Stimulated activated CD8-positive, alpha-beta memory T cell treated with anti-CD3 and anti-CD28 coated beads, Interleukin-7, amount 100 ng/mL, for 4 hours (primary cell): Measurements from ENCODE around the gene ARHGEF28.
A peak's percentile ranks its signal among the peaks of the same experiment; 100 is the strongest.

ENCODE experiments used
- DNase-seq, 2 donors: peaks; one replicate each; pipeline ENCODE4 v3.0.0-alpha.2; 2020; ENCODE audit warnings: low read depth in 2 of 2

ARHGEF28 gene, protein sequence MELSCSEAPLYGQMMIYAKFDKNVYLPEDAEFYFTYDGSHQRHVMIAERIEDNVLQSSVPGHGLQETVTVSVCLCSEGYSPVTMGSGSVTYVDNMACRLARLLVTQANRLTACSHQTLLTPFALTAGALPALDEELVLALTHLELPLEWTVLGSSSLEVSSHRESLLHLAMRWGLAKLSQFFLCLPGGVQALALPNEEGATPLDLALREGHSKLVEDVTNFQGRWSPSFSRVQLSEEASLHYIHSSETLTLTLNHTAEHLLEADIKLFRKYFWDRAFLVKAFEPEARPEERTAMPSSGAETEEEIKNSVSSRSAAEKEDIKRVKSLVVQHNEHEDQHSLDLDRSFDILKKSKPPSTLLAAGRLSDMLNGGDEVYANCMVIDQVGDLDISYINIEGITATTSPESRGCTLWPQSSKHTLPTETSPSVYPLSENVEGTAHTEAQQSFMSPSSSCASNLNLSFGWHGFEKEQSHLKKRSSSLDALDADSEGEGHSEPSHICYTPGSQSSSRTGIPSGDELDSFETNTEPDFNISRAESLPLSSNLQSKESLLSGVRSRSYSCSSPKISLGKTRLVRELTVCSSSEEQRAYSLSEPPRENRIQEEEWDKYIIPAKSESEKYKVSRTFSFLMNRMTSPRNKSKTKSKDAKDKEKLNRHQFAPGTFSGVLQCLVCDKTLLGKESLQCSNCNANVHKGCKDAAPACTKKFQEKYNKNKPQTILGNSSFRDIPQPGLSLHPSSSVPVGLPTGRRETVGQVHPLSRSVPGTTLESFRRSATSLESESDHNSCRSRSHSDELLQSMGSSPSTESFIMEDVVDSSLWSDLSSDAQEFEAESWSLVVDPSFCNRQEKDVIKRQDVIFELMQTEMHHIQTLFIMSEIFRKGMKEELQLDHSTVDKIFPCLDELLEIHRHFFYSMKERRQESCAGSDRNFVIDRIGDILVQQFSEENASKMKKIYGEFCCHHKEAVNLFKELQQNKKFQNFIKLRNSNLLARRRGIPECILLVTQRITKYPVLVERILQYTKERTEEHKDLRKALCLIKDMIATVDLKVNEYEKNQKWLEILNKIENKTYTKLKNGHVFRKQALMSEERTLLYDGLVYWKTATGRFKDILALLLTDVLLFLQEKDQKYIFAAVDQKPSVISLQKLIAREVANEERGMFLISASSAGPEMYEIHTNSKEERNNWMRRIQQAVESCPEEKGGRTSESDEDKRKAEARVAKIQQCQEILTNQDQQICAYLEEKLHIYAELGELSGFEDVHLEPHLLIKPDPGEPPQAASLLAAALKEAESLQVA (N-terminal part only)

GRCh38 chr5:73625944-73626811 is at the start of gene ARHGEF28:
Gene ARHGEF28, plus strand, starts transcription at chr5:73626196. Its CDS starts 58,656 bp downstream, at chr5:73684852.
- peak in 1 of 2 donors; percentile 27 for DNase-seq

- DNase-seq, result no peak
Observed at GRCh38 chr5:73582285-73583145, 43.5 kb upstream of the ARHGEF28 start.

DNA sequence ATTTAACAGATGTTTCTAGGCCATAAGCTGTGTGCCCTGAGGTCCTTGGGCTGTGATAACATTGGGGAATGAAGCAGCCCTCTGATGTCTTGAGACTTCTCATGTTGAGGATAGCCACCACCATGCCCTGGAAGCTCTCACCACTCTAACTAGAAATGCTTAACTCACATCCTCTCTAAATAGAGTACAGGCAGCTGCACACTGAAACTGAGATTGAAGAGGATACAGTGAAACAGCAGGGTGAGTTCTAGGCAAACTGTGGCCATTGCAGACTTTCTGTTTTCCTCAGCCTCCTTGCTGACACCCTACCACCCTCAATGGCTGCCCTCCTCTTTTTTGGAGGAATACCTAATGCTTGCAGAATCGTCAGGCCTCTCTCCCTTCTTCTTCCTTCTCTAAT is 38.1 kb upstream of the ARHGEF28 start:
- no peak for DNase-seq

DNA sequence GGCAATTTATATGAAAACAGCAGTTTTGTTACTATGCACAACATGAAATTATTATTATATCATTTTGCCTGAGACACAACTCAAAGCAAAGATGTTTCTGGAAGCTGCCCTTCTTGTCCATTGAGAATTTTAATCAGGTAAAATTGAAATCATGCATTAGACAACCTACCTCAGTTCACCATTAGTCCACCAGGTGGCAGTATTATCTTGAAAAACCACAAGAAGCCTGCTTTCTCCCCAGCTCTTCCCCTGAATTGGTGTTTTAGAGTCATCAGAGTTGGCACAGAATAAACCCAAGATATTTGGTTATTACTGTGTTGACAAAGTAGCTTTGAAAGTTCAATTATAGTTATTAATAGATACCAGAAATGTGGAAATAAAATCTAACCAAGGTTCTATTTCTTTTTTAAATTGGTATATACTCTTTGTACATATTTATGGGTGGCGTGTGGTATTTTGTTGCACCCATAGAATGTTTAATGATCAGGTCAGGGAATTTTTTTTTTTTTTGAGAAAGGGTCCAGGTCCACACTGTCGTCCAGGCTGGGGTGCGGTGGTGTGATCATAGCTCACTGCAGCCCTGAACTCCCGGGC is 34.8 kb upstream of the ARHGEF28 start:
- DNase-seq, result no peak

DNA sequence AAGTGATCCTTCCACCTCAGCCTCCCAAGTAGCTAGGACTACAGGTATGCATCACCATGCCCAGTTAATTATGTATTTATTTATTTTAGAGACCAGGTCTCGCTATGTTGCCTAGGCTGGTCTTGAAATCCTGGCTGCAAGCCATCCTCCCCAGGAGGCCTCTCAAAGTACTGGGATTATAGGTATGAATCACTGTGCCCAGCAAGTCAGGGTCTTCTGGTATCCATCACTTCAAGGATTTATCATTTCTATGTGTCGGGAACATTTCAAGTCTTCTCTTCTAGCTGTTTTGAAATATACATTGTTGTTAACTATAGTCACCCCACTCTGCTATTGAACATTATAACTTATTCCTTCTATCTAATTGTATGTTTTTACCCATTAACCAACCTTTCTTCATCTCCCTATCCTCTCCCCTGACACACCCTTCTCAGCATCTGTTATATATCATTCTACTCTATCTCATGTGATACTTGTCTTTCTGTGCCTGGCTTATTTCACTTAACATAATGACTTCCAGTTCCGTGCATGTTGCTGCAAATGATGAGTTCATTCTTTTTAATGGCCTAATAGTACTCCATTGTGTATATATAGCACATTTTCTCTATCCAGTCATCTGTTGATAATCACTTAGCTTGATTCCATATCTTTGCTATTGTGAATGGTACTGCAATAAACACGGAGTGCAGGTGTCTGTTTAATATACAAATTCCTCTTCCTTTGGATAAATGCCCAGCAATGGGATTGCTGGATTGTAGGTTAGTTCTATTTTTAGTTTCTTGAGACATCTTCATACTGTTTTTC is 34.1 kb upstream of the ARHGEF28 start:
- no peak for DNase-seq

GRCh38 chr5:73592551-73592950 is 33.4 kb upstream of the ARHGEF28 start:
- DNase-seq, result no peak

GRCh38 chr5:73596705-73597328 is 29.2 kb upstream of the ARHGEF28 start:
- DNase-seq, result no peak

DNA sequence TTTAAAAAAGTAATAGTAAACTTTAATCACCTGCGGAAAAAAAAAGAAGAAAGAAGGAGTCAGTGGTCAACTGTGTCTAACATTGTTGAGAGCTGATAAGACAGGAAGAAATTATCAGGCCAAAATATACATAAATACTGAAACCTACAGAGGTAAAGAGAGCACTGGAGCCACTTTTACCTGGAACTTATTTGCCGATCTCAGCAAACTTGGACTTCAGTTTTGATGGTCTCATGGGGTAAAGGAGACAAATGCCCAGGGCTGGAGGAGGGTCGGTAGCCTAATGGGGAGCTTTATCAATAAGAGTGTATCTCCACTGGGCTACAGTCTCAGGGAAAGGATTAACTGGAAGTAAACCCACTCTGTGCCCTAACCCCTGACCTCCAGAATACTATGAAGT is 26.6 kb upstream of the ARHGEF28 start:
- no peak for DNase-seq

DNA sequence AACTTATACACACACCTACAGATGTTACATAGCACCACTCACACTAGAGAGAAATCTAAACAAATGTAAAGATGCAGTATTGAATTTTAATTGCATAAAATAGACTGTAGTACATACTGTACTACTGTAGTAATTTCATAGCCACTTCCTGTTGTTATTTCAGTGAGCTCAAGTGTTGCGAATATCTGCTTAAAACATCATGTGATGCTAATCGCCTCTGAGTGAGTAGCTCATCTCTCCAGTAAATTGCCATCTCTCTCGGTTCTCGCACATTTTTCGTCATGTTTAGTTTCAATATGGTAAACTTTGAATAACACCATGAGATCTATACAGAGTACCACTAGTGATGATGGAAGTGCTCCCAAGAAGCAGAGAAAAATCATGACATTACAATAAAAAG is 22.0 kb upstream of the ARHGEF28 start:
- DNase-seq, result no peak

DNA sequence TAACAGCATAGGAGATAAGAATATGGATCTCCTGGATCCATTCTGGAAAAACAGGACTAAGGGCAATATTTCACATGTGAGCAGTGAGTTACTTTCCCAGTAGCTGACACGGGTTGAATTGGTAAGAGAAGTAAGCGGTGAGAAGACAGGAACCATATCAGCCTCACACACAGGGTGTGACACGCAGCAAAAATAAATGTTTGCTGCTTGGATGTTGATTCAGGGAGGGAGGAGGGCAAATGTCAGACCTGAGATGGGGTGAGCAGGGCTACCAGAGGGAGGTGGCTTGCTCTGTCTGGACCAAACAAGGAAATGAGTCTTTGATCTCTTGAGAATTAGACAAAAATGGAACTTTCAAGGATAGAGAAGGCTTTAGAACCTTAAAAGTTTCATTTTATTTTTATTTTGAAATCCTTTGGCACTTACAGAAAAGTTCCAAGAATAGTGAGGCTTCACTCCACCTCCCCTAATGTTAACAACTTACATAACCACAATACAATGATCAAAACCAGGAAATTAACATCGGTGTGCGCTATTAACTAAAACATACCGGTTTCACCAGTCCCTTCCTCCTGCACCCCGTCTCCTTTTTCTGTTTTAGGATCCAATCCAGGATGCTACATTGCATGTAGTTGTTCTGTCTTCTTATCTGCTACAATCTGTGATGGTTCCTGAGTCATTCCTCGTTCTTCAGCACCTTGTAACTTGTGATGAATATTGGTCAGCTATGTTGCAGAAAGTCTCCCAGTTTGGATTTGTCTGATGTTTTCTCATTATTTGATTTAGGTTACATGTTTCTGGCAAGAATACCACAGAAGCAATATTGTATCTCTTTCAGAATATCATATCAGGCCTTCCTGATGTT is 20.5 kb upstream of the ARHGEF28 start:
- no peak for DNase-seq

DNA sequence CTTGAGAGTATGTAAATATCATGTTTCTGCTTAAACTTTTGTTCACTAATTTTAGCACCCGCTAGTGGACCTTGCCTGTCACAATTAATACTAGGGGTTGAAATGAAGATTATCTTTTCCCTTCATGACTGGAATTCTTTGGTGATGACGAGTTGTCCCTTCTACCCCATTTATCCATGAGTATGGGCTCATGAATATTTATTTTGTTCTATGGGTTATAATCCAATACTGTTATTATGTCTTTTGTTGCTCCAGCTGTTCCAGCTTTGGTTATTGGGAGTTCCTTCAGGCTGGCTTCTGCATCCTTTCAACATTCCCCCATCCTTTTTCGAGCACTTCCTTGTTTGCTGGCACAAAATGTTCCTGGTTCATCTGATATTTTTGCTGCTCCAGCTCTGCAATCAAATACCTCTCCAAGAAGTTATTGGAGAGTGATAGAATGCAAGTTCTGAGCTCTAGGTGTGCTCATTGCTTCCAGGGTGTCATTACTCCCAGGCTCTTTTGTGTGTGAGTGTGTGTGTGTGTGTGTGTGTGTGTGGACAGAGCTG is 19.7 kb upstream of the ARHGEF28 start:
- DNase-seq, result no peak

DNA sequence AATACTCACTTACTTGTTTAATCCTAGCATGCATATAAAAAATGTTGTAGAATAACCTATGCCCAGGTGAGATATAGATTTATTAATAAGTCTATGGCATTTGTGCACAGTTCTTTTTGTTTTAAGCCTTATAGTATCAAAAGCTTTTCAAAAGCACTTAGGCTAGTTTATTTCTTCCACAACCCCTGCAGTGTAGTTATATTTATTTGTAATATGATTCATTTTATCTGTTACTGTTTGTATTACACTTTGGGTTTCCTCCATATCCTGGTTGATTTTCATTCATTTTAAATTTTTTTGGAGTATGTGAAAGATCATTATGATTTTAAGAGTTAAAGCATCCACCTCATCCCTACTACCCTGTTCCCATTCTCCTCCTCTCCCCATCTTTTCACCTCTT is 18.8 kb upstream of the ARHGEF28 start:
- no peak for DNase-seq

DNA sequence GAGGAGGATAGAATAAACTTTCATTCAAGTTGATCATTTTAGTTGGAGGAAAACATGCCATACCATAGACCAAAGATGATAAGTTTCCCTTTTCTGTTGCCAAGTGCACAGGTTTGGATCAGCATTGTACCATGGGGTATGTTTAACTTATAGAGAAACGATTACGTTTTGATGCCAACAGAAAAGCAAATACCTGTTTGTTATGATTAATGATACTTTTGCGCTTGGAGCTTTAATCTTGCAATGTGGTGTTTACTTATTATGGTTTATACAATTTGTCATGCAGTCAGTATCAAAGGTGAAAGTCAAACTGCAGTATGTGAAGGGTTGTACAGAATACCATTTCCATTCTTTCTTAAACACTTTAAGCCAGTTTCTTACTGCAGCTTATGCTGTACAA is 13.2 kb upstream of the ARHGEF28 start:
- no peak for DNase-seq

GRCh38 chr5:73615085-73615484 is 10.9 kb upstream of the ARHGEF28 start:
- DNase-seq, result no peak

DNA sequence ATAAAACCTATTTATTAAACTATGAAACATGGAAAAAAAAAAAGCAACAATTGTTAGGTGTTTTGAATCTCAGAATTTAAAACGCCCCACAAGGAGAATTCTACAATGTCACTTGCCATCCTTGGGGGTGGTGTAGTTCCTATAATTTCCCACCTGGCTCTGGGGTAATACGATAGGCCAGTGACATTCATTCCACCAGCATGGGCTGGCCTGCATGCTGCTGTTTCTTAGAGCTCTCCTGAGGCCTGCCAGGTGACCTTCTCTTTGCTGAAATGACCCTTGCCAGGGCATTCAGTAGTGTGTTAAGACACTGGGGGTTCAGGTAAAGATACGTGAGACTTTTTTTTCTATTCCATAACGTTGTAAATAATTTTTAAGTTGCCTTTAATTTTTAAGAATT is 10.0 kb upstream of the ARHGEF28 start:
- DNase-seq, result no peak

DNA sequence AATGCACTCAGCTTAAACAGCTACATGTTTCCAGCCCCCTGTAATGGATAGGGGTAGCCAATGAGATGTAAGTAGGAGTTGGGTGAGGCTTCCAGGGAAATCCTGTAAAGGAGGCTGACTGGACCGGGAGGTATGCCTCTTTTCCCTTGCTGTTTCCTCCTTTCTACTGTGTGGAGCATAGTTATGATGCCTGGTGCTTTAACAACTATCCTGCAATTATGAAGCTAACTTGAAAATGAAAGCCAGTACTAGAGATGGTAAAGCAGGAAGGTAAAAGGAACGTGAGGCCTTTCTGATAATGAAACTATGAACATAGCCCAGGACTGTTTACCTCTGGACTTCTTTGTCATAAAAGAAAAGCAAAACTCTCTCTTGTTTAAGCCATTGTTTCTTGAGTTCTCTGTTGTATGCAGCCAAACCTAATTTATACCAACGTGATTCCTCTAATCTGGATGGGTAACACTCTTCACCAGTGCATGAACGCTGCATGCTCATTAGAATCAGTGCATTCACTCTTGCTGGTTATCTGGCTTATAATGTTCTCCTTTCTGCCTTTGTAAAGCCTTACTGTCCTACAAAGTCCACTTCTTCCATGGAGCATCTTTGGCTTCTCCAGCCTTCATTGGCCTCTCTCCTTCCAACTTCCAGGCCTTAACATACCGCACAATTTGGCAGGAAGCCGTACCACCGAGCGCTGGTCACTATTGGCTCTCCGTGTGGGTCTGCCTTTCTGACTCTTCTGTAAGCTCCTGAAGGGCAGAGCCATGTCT is 8.3 kb upstream of the ARHGEF28 start:
- no peak for DNase-seq
